Neuronal stem cell (in vitro differentiated cells): ENCODE data around the gene TMEM179.

Source experiments
- DNase-seq: peaks from one replicate; pipeline ENCODE4 v3.0.0-alpha.2; 2013; ENCODE audit warnings: low spot score
- H2AFZ ChIP-seq: one replicate; pipeline ENCODE4 v1.6.1; 2013; ENCODE audit warnings: mild to moderate bottlenecking, low read length, inconsistent platforms
- H2AK5ac ChIP-seq: 2 replicates; pipeline ENCODE4 v1.6.1; 2013; ENCODE audit warnings: low read depth, mild to moderate bottlenecking, inconsistent platforms, low read length, moderate library complexity, mixed read lengths
- H2BK120ac ChIP-seq: 2 replicates; pipeline ENCODE4 v1.6.1; 2013; ENCODE audit warnings: low read depth, mild to moderate bottlenecking, inconsistent platforms, low read length, moderate library complexity, mixed read lengths
- H2BK12ac ChIP-seq: one replicate; pipeline ENCODE4 v1.6.1; 2013; ENCODE audit warnings: low read length, inconsistent platforms
- H2BK15ac ChIP-seq: 2 replicates; pipeline ENCODE4 v1.6.1; 2013; ENCODE audit warnings: mild to moderate bottlenecking, low read length, inconsistent platforms, mixed read lengths
- H2BK5ac ChIP-seq: one replicate; pipeline ENCODE4 v1.6.1; 2013; ENCODE audit warnings: inconsistent platforms, mild to moderate bottlenecking, low read length, moderate library complexity
- H3K14ac ChIP-seq: one replicate; pipeline ENCODE4 v1.6.1; 2013; ENCODE audit warnings: low read length, inconsistent platforms
- H3K18ac ChIP-seq: 2 replicates; pipeline ENCODE4 v1.6.1; 2013; ENCODE audit warnings: low read length, inconsistent platforms
- H3K23ac ChIP-seq: 2 replicates; pipeline ENCODE4 v1.6.1; 2013; ENCODE audit warnings: low read depth, mild to moderate bottlenecking, mixed read lengths, low read length, inconsistent platforms; ENCODE audit not compliant: poor library complexity
- H3K27ac ChIP-seq: replicated peaks from 3 replicates; pipeline ENCODE4 v1.5.1; 2013; ENCODE audit warnings: low read length, inconsistent platforms
- H3K27me3 ChIP-seq, 3 experiments: 2 replicates each; pipeline ENCODE4 v1.6.1; 2013; ENCODE audit warnings: low read length in 3 of 3, mild to moderate bottlenecking in 2 of 3, inconsistent platforms in 1 of 3, low read depth in 1 of 3, mixed read lengths in 1 of 3, moderate library complexity in 1 of 3; ENCODE audit not compliant: control insufficient read depth in 3 of 3, insufficient read depth in 3 of 3
- H3K36me3 ChIP-seq, 2 donors: replicated peaks in 1 of 2; 2 replicates each; pipeline ENCODE4 v1.6.1; 2013; ENCODE audit warnings: low read length in 2 of 2; ENCODE audit not compliant: control insufficient read depth in 2 of 2, insufficient read depth in 2 of 2
- H3K4ac ChIP-seq: 2 replicates; pipeline ENCODE4 v1.6.1; 2013; ENCODE audit warnings: inconsistent platforms, mild to moderate bottlenecking, low read length, moderate library complexity
- H3K4me1 ChIP-seq, 2 donors: 1 replicate in 1 of 2; 2 replicates in 1 of 2; pipeline ENCODE4 v1.6.1; 2013; ENCODE audit warnings: low read length in 2 of 2, low read depth in 1 of 2; ENCODE audit not compliant: control insufficient read depth in 2 of 2, insufficient read depth in 1 of 2
- H3K4me2 ChIP-seq: one replicate; pipeline ENCODE4 v1.6.1; 2013; ENCODE audit warnings: mild to moderate bottlenecking, low read length, inconsistent platforms; ENCODE audit not compliant: insufficient read depth, poor library complexity, severe bottlenecking
- H3K4me3 ChIP-seq, 2 donors: 2 replicates each; pipeline ENCODE4 v1.5.1; 2013; ENCODE audit warnings: low read length in 2 of 2, mild to moderate bottlenecking in 2 of 2, inconsistent platforms in 1 of 2, moderate library complexity in 1 of 2
- H3K79me1 ChIP-seq: one replicate; pipeline ENCODE4 v1.6.1; 2013; ENCODE audit warnings: low read depth, mild to moderate bottlenecking, inconsistent platforms, low read length, moderate library complexity
- H3K9ac ChIP-seq: one replicate; pipeline ENCODE4 v1.6.1; 2013; ENCODE audit warnings: mild to moderate bottlenecking, low read depth, low read length, inconsistent platforms; ENCODE audit not compliant: poor library complexity
- H3K9me3 ChIP-seq, 2 donors: replicated peaks in 1 of 2; 2 replicates each; pipeline versions ENCODE3 to v1.6.1; 2013; ENCODE audit warnings: low read length in 2 of 2, mild to moderate bottlenecking in 2 of 2, inconsistent platforms in 1 of 2, low read depth in 1 of 2, mixed read lengths in 1 of 2, moderate library complexity in 1 of 2; ENCODE audit not compliant: control insufficient read depth in 2 of 2, insufficient read depth in 1 of 2
- H4K8ac ChIP-seq: one replicate; pipeline ENCODE4 v1.6.1; 2013; ENCODE audit warnings: low read depth, mild to moderate bottlenecking, inconsistent platforms, low read length, moderate library complexity
- H4K91ac ChIP-seq: one replicate; pipeline ENCODE4 v1.6.1; 2013; ENCODE audit warnings: low read length, low read depth, mild to moderate bottlenecking, inconsistent platforms; ENCODE audit not compliant: poor library complexity
- WGBS, 2 donors: extraction: QIAGEN DNeasy Blood & Tissue Kit; methylation state at CpG; one replicate each; pipeline ENCODE4 v1.1.7; 2013; ENCODE audit warnings: missing lambda C conversion rate in 2 of 2, mixed read lengths in 1 of 2; ENCODE audit not compliant: insufficient read length in 2 of 2, insufficient replicate concordance in 1 of 2; ENCODE audit errors: extremely low coverage in 2 of 2; 5-methylcytosine and 5-hydroxymethylcytosine counted together

TMEM179 gene

DNA sequence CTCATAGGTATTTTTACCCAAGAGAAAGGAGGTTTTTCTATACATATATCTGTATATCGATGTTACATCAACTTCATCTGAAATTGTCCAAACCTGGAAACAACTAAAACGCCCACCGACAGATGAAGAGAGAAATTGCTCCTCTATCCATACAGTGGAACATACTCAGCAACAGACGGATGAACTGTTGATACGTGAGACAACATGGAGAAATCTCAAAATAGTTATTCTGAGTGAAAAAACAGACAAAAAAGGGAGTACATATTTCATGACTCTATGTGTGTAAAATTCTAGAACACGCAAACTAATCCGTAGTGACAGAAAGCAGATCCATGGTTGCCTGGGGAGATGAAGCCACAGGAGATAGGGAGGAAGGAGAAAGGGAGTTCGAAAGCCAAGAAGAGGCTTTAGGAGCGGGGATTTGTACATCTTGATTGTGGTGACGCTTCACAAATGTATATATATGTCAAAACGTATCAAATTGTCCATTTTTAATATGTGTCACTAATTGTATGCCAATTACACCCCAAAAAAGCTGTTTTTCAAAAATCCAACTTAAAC lies 62.6 kb downstream of the TMEM179 start:
- no peak overlapping the region for H2AK5ac ChIP-seq
- peaks cover 0 to 38% (median 0%) of the 10 kb centered on the region in 3 experiments for H3K27me3 ChIP-seq
- H3K23ac ChIP-seq: no peak overlapping the region
- no peak overlapping the region for H2BK12ac ChIP-seq
- peaks cover 0 to 2% of the 10 kb centered on the region in 2 donors for H3K9me3 ChIP-seq
- H2AFZ ChIP-seq: no peak overlapping the region
- H3K18ac ChIP-seq: no peak overlapping the region
- H2BK120ac ChIP-seq: no peak overlapping the region
- H3K14ac ChIP-seq: no peak overlapping the region
- H3K4me1 ChIP-seq: peaks cover 0 to 4% of the 10 kb centered on the region in 2 donors
- H2BK5ac ChIP-seq: no peak overlapping the region
- no peaks in the 10 kb centered on the region for H3K79me1 ChIP-seq
- WGBS, 2 donors: no CpG with 5 or more reads among the region's 11 CpGs
- H4K8ac ChIP-seq: no peak overlapping the region
- H3K9ac ChIP-seq: no peak overlapping the region
- H2BK15ac ChIP-seq: no peak overlapping the region
- no peak overlapping the region for H3K27ac ChIP-seq
- no peak for DNase-seq
- H4K91ac ChIP-seq: no peak overlapping the region
- H3K4ac ChIP-seq: no peak overlapping the region
- H3K4me2 ChIP-seq: no peak overlapping the region
- H3K36me3 ChIP-seq: no peaks in the 10 kb centered on the region
- no peak overlapping the region for H3K4me3 ChIP-seq
